HG02840 (cell line): ENCODE measurements around the gene HDDC3.

ENCODE experiments used
- ATAC-seq: cut with Tn5 transposase; IDR thresholded peaks from one replicate; pipeline ENCODE4 v1.9.1; 2021; ENCODE audit warnings: mild to moderate bottlenecking, moderate library complexity, moderate number of reproducible peaks; ENCODE audit not compliant: unreplicated experiment, low FRiP score

The HDDC3 gene

GRCh38 chr15:90881181-90881977, 51.0 kb downstream of the HDDC3 start:
- ATAC-seq = no peak

DNA sequence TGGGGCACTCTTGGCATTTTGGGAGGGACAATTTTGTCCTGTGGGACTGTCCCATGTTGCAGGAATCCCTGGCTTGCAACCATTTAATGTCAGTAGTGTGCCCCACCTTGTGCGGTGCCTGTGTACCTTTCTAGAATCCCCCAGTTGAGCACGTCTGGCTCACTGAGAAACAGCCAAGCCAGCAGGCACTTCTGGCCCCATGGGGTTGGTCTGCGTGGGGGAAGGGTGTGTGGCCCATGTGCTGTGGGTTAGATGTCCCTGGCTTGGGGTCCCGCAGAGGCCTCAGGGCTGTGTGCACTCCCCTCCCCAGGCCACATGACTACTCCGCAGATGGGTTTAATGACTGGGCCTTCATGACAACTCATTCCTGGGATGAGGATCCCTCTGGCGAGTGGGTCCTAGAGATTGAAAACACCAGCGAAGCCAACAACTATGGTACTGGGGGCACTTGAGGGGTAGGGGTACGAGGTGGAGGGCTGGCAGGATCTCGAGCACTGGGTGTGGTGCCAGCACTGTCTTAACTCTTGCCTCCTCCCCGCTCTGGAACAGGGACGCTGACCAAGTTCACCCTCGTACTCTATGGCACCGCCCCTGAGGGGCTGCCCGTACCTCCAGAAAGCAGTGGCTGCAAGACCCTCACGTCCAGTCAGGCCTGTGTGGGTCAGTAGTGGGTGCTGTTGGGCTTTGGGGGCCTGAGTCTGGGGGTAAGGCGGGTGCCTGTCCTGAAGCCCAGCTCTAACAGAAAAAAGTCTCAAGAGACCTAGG, 51.8 kb downstream of the HDDC3 start:
- no peak for ATAC-seq
